Trophoblast cell (in vitro differentiated cells and primary cell): ENCODE data around the gene TUBB4A.

Experiments
- DNase-seq, 2 donors: peaks; one replicate each; pipeline ENCODE4 v3.0.0-alpha.2; 2016
- H2AFZ ChIP-seq: 2 replicates; pipeline ENCODE4 v1.6.1; 2013; ENCODE audit warnings: low read length, moderate library complexity, mild to moderate bottlenecking; ENCODE audit not compliant: insufficient read depth, poor library complexity
- H2AK5ac ChIP-seq: 2 replicates; pipeline ENCODE4 v1.6.1; 2013; ENCODE audit warnings: mild to moderate bottlenecking, low read length
- H2BK120ac ChIP-seq: 2 replicates; pipeline ENCODE4 v1.6.1; 2013; ENCODE audit warnings: low read length, mild to moderate bottlenecking, moderate library complexity; ENCODE audit not compliant: insufficient read depth, poor library complexity
- H2BK12ac ChIP-seq: 2 replicates; pipeline ENCODE4 v1.6.1; 2013; ENCODE audit warnings: mild to moderate bottlenecking, low read length, moderate library complexity
- H2BK5ac ChIP-seq: 2 replicates; pipeline ENCODE4 v1.6.1; 2013; ENCODE audit warnings: low read length, low read depth, moderate library complexity, mild to moderate bottlenecking; ENCODE audit not compliant: poor library complexity
- H3K14ac ChIP-seq: 2 replicates; pipeline ENCODE4 v1.6.1; 2013; ENCODE audit warnings: mild to moderate bottlenecking, low read length
- H3K18ac ChIP-seq: 2 replicates; pipeline ENCODE4 v1.6.1; 2013; ENCODE audit warnings: mild to moderate bottlenecking, low read length
- H3K23ac ChIP-seq: 2 replicates; pipeline ENCODE4 v1.6.1; 2013; ENCODE audit warnings: low read length
- H3K27ac ChIP-seq: 2 replicates; pipeline ENCODE4 v1.5.1; 2013; ENCODE audit warnings: low read depth, mild to moderate bottlenecking, inconsistent platforms, low read length, moderate library complexity
- H3K27me3 ChIP-seq: 2 replicates; pipeline ENCODE4 v1.6.1; 2013; ENCODE audit warnings: inconsistent platforms, mild to moderate bottlenecking, low read length, moderate library complexity; ENCODE audit not compliant: insufficient read depth
- H3K36me3 ChIP-seq, 2 experiments: 1 replicate in 1 of 2; 2 replicates in 1 of 2; pipeline ENCODE4 v1.6.1; 2013; ENCODE audit warnings: low read length in 2 of 2, mild to moderate bottlenecking in 2 of 2, moderate library complexity in 1 of 2; ENCODE audit not compliant: insufficient read depth in 2 of 2, control insufficient read depth in 1 of 2
- H3K4ac ChIP-seq: 2 replicates; pipeline ENCODE4 v1.6.1; 2013; ENCODE audit warnings: low read depth, mild to moderate bottlenecking, low read length, moderate library complexity
- H3K4me1 ChIP-seq, 2 experiments: 1 replicate in 1 of 2; 2 replicates in 1 of 2; pipeline ENCODE4 v1.6.1; 2013; ENCODE audit warnings: low read length in 2 of 2, mild to moderate bottlenecking in 2 of 2, moderate library complexity in 1 of 2; ENCODE audit not compliant: insufficient read depth in 2 of 2, control insufficient read depth in 1 of 2
- H3K4me2 ChIP-seq: 2 replicates; pipeline ENCODE4 v1.6.1; 2013; ENCODE audit warnings: inconsistent platforms, mild to moderate bottlenecking, low read length, moderate library complexity
- H3K4me3 ChIP-seq: 2 replicates; pipeline ENCODE4 v1.5.1; 2013; ENCODE audit warnings: mild to moderate bottlenecking, low read depth, low read length, inconsistent platforms
- H3K79me1 ChIP-seq: one replicate; pipeline ENCODE4 v1.6.1; 2013; ENCODE audit warnings: low read length
- H3K79me2 ChIP-seq: 2 replicates; pipeline ENCODE4 v1.6.1; 2013; ENCODE audit warnings: low read length, mild to moderate bottlenecking; ENCODE audit not compliant: control insufficient read depth, insufficient read depth, poor library complexity
- H3K9ac ChIP-seq: 2 replicates; pipeline ENCODE4 v1.6.1; 2013; ENCODE audit warnings: mild to moderate bottlenecking, low read length
- H3K9me3 ChIP-seq: 2 replicates; pipeline ENCODE4 v1.6.1; 2013; ENCODE audit warnings: low read depth, mild to moderate bottlenecking, control low read depth, inconsistent platforms, low read length; ENCODE audit not compliant: insufficient read depth
- H4K12ac ChIP-seq: 2 replicates; pipeline ENCODE4 v1.6.1; 2013; ENCODE audit warnings: low read depth, mild to moderate bottlenecking, low read length, moderate library complexity
- H4K8ac ChIP-seq: 2 replicates; pipeline ENCODE4 v1.6.1; 2013; ENCODE audit warnings: low read depth, mild to moderate bottlenecking, low read length, moderate library complexity
- H4K91ac ChIP-seq: one replicate; pipeline ENCODE4 v1.6.1; 2013; ENCODE audit warnings: low read depth, mild to moderate bottlenecking, low read length, moderate library complexity
- WGBS: extraction: QIAGEN DNeasy Blood & Tissue Kit; methylation state at CpG from one replicate; pipeline ENCODE4 v1.1.7; 2013; ENCODE audit warnings: missing lambda C conversion rate; ENCODE audit not compliant: insufficient read length, insufficient coverage; ENCODE audit errors: extremely low coverage; 5-methylcytosine and 5-hydroxymethylcytosine counted together

Gene TUBB4A

GRCh38 chr19:6459262-6460098 is 42.6 kb downstream of the TUBB4A start, which contains the start of gene SLC25A23:
Gene SLC25A23, minus strand, starts transcription at chr19:6459792. Its CDS starts 164 bp downstream, at chr19:6459628.
- H3K4me2 ChIP-seq = peak within 1 kb of the TSS; percentile 92
- H3K23ac ChIP-seq = no peak within 1 kb of the TSS
- H2BK5ac ChIP-seq = peak within 1 kb of the TSS; percentile 23
- peak within 1 kb of the TSS; percentile 80 for H3K4me3 ChIP-seq
- peak within 1 kb of the TSS; percentile 48 for H3K9ac ChIP-seq
- peak within 1 kb of the TSS; percentile 47 for H2BK120ac ChIP-seq
- peak within 1 kb of the TSS; percentile 48 for H4K12ac ChIP-seq
- H3K9me3 ChIP-seq = peaks cover 1% of the 10 kb centered on the region
- H3K4me1 ChIP-seq = peaks cover 10 to 16% of the 10 kb centered on the region in 2 experiments
- H2AFZ ChIP-seq = peak within 1 kb of the TSS; percentile 68
- H3K18ac ChIP-seq = peak within 1 kb of the TSS; percentile 69
- peaks cover 5 to 6% of the 10 kb centered on the region in 2 experiments for H3K36me3 ChIP-seq
- peaks cover 7% of the 10 kb centered on the region for H3K79me2 ChIP-seq
- H3K4ac ChIP-seq = no peak within 1 kb of the TSS
- no CpG with 5 or more reads among the region's 70 CpGs for WGBS
- H3K27ac ChIP-seq = no peak within 1 kb of the TSS
- peak; percentile 20 to 55 for DNase-seq
- peak within 1 kb of the TSS; percentile 14 for H4K91ac ChIP-seq
- H3K79me1 ChIP-seq = peaks cover 6% of the 10 kb centered on the region
- no peaks in the 10 kb centered on the region for H3K27me3 ChIP-seq
- H2AK5ac ChIP-seq = peak within 1 kb of the TSS; percentile 0
- H4K8ac ChIP-seq = peak within 1 kb of the TSS; percentile 55
- peak within 1 kb of the TSS; percentile 46 for H3K14ac ChIP-seq
- H2BK12ac ChIP-seq = peak within 1 kb of the TSS; percentile 11

- H2AK5ac ChIP-seq = peak overlapping the region; percentile 0
- H2BK5ac ChIP-seq = no peak overlapping the region
- no peak overlapping the region for H4K8ac ChIP-seq
- peaks cover 2% of the 10 kb centered on the region for H3K79me1 ChIP-seq
- no CpG with 5 or more reads among the region's 16 CpGs for WGBS
- peaks cover 3% of the 10 kb centered on the region for H3K79me2 ChIP-seq
- no peak overlapping the region for H3K23ac ChIP-seq
- peak overlapping the region; percentile 92 for H3K4me2 ChIP-seq
- peak in 1 of 2 donors; percentile 9 for DNase-seq
- H3K9me3 ChIP-seq = peaks cover 8% of the 10 kb centered on the region
- peak overlapping the region; percentile 48 for H3K9ac ChIP-seq
- no peak overlapping the region for H3K4ac ChIP-seq
- no peak overlapping the region for H3K27ac ChIP-seq
- H4K12ac ChIP-seq = peak overlapping the region; percentile 48
- no peaks in the 10 kb centered on the region for H3K27me3 ChIP-seq
- no peak overlapping the region for H2BK12ac ChIP-seq
- peak overlapping the region; percentile 5 for H3K18ac ChIP-seq
- peak overlapping the region; percentile 24 for H3K14ac ChIP-seq
- H3K36me3 ChIP-seq = peaks cover 12 to 13% of the 10 kb centered on the region in 2 experiments
- H2AFZ ChIP-seq = peak overlapping the region; percentile 68
- no peak overlapping the region for H2BK120ac ChIP-seq
- H3K4me3 ChIP-seq = peak overlapping the region; percentile 74
- peaks cover 8 to 9% of the 10 kb centered on the region in 2 experiments for H3K4me1 ChIP-seq
- H4K91ac ChIP-seq = no peak overlapping the region
These were observed 43.3 kb downstream of the TUBB4A start for GRCh38 chr19:6458695-6459261.

GRCh38 chr19:6457958-6458694 is 44.0 kb downstream of the TUBB4A start:
- no peak overlapping the region for H3K4ac ChIP-seq
- DNase-seq = no peak
- peaks cover 2% of the 10 kb centered on the region for H3K79me1 ChIP-seq
- no peak overlapping the region for H2AFZ ChIP-seq
- no peak overlapping the region for H2BK120ac ChIP-seq
- peaks cover 13 to 15% of the 10 kb centered on the region in 2 experiments for H3K36me3 ChIP-seq
- no peak overlapping the region for H3K14ac ChIP-seq
- peaks cover 7 to 9% of the 10 kb centered on the region in 2 experiments for H3K4me1 ChIP-seq
- H4K91ac ChIP-seq = no peak overlapping the region
- no peak overlapping the region for H2BK5ac ChIP-seq
- H3K23ac ChIP-seq = no peak overlapping the region
- peaks cover 9% of the 10 kb centered on the region for H3K9me3 ChIP-seq
- H2AK5ac ChIP-seq = no peak overlapping the region
- no peak overlapping the region for H3K18ac ChIP-seq
- H3K4me2 ChIP-seq = no peak overlapping the region
- no CpG with 5 or more reads among the region's 17 CpGs for WGBS
- H3K79me2 ChIP-seq = peaks cover 3% of the 10 kb centered on the region
- H3K9ac ChIP-seq = no peak overlapping the region
- no peak overlapping the region for H4K8ac ChIP-seq
- H2BK12ac ChIP-seq = no peak overlapping the region
- H3K27me3 ChIP-seq = no peaks in the 10 kb centered on the region
- no peak overlapping the region for H3K27ac ChIP-seq
- no peak overlapping the region for H4K12ac ChIP-seq
- no peak overlapping the region for H3K4me3 ChIP-seq

GRCh38 chr19:6455924-6456323 is 46.2 kb downstream of the TUBB4A start:
- Histone ChIP-seq H4K12ac (no peak overlapping the region), H3K9ac (no peak overlapping the region), H3K4me3 (peak overlapping the region; percentile 20), H4K8ac (no peak overlapping the region), H2BK120ac (no peak overlapping the region), H3K14ac (no peak overlapping the region), H3K4me1 (peaks cover 7 to 9% of the 10 kb centered on the region in 2 experiments), H2BK12ac (no peak overlapping the region), H3K27ac (no peak overlapping the region), H3K23ac (no peak overlapping the region), H3K36me3 (peaks cover 15% of the 10 kb centered on the region in 2 experiments), H3K4ac (no peak overlapping the region), H3K18ac (no peak overlapping the region), H3K4me2 (no peak overlapping the region), H2AFZ (no peak overlapping the region), H3K9me3 (peaks cover 9% of the 10 kb centered on the region), H3K79me2 (peaks cover 3% of the 10 kb centered on the region), H3K27me3 (no peaks in the 10 kb centered on the region), H3K79me1 (peaks cover 2% of the 10 kb centered on the region), H4K91ac (no peak overlapping the region), H2BK5ac (no peak overlapping the region), H2AK5ac (no peak overlapping the region)
- no peak for DNase-seq
- WGBS = no CpG with 5 or more reads among the region's 15 CpGs
